Central memory CD8-positive, alpha-beta T cell (primary cell): ENCODE data around the gene PACRG.

Source experiments
- ATAC-seq: fragments of 150-1000 bp; cut with Tn5 transposase; replicated peaks from 2 replicates; pipeline ENCODE4 v1.10.0; 2022; ENCODE audit warnings: mild to moderate bottlenecking, moderate FRiP score, moderate number of reproducible peaks; ENCODE audit not compliant: poor library complexity, severe bottlenecking; ENCODE audit errors: extremely low read depth
- DNase-seq, 2 donors: peaks; one replicate each; pipeline ENCODE4 v3.0.0; 2021; ENCODE audit warnings: low spot score in 2 of 2
- H3K27ac Mint-ChIP-seq: one replicate; pipeline ENCODE4 v1.8.0; 2022; ENCODE audit warnings: low read depth, mild to moderate bottlenecking, moderate library complexity, mixed read lengths
- H3K27me3 Mint-ChIP-seq: one replicate; pipeline ENCODE4 v1.8.0; 2022; ENCODE audit warnings: mixed read lengths
- H3K36me3 Mint-ChIP-seq: one replicate; pipeline ENCODE4 v1.8.0; 2022; ENCODE audit warnings: mild to moderate bottlenecking, moderate library complexity, mixed read lengths; ENCODE audit not compliant: insufficient read depth
- H3K4me1 Mint-ChIP-seq: one replicate; pipeline ENCODE4 v1.8.0; 2022; ENCODE audit warnings: mixed read lengths
- H3K4me3 Mint-ChIP-seq: one replicate; pipeline ENCODE4 v1.8.0; 2022; ENCODE audit warnings: mild to moderate bottlenecking, moderate library complexity, mixed read lengths
- H3K9me3 Mint-ChIP-seq: one replicate; pipeline ENCODE4 v1.8.0; 2022; ENCODE audit warnings: mixed read lengths

PACRG gene

GRCh38 chr6:162751211-162751859, 23.6 kb downstream of the PACRG start:
- ATAC-seq (no peak), DNase-seq (no peak)
- Mint-ChIP-seq H3K36me3 (no peaks in the 10 kb centered on the region), H3K27ac (no peak overlapping the region), H3K4me1 (no peaks in the 10 kb centered on the region), H3K27me3 (no peaks in the 10 kb centered on the region), H3K4me3 (no peak overlapping the region), H3K9me3 (no peaks in the 10 kb centered on the region)

DNA sequence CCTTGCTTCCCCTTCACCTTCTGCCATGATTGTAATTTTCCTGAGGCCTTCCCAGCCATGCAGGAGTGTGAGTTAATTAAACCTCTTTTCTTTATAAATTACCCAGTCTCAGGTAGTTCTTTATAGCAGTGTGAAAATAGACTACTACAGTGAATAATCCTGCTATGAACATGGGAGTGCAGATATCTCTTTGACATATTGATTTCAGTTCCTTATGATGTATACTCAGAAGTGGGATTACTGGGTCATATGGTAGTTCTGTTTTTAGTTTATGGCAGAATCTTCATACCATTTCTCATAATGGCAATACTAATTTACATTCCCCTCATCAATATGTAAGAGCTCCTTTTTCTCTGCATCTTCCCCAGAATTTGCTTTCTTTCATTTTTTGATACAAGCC, 26.0 kb downstream of the PACRG start:
- no peaks in the 10 kb centered on the region for H3K36me3 Mint-ChIP-seq
- no peak for DNase-seq
- H3K27me3 Mint-ChIP-seq = no peaks in the 10 kb centered on the region
- H3K4me1 Mint-ChIP-seq = no peaks in the 10 kb centered on the region
- ATAC-seq = no peak
- no peak overlapping the region for H3K4me3 Mint-ChIP-seq
- no peaks in the 10 kb centered on the region for H3K9me3 Mint-ChIP-seq
- H3K27ac Mint-ChIP-seq = no peak overlapping the region

- Mint-ChIP-seq H3K4me3 (no peak overlapping the region), H3K4me1 (no peaks in the 10 kb centered on the region), H3K27me3 (peaks cover 9% of the 10 kb centered on the region), H3K9me3 (peaks cover 1% of the 10 kb centered on the region), H3K36me3 (peaks cover 3% of the 10 kb centered on the region), H3K27ac (no peak overlapping the region)
- DNase-seq = no peak
- ATAC-seq = no peak
Observed at GRCh38 chr6:162770136-162770535, 42.4 kb downstream of the PACRG start.

DNA sequence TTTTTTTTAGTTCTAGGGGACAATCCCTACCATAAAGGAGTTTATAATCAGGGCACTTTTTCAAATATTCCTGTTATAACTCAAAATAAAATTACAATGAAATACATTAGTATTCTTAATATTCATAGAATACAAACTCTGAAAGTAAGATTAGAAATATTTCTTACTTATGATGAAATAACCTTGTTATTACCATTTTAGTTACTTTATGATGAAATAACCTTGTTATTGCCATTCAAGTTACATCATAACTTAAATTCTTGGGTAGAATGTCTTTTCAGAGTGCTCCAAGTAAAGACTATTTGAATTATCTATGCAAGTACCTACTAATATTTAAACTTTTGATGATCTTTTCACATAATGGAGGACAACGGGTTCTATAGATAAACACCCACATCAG, 43.2 kb downstream of the PACRG start:
- Mint-ChIP-seq H3K27ac (no peak overlapping the region), H3K4me1 (no peaks in the 10 kb centered on the region), H3K9me3 (no peaks in the 10 kb centered on the region), H3K27me3 (peaks cover 9% of the 10 kb centered on the region), H3K36me3 (peaks cover 3% of the 10 kb centered on the region), H3K4me3 (no peak overlapping the region)
- ATAC-seq (no peak), DNase-seq (no peak)

GRCh38 chr6:162772466-162772865, 44.7 kb downstream of the PACRG start:
- Mint-ChIP-seq H3K27me3 (peaks cover 9% of the 10 kb centered on the region), H3K36me3 (peaks cover 3% of the 10 kb centered on the region), H3K27ac (no peak overlapping the region), H3K9me3 (no peaks in the 10 kb centered on the region), H3K4me3 (no peak overlapping the region), H3K4me1 (no peaks in the 10 kb centered on the region)
- ATAC-seq (no peak), DNase-seq (no peak)

DNA sequence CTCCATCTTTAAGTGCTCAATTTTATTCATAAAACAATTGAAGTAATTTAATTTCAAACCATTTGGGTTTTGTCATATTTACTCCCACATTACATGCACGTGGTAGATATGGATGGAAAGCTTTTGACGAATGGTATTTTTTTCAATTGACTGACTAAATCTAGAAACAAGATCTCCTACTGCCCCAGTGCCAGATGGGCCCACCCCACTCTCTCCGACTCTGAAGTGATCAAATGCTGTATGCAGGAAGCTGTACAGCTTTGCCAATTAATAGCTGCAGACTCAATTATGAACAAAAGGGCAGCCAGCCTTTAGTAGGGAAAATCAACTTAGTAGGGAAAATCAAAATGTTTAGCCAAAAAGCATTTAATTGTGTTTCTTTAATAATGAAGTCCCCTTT, 46.2 kb downstream of the PACRG start:
- peaks cover 3% of the 10 kb centered on the region for H3K36me3 Mint-ChIP-seq
- H3K4me1 Mint-ChIP-seq = no peaks in the 10 kb centered on the region
- no peak for ATAC-seq
- no peak for DNase-seq
- no peak overlapping the region for H3K27ac Mint-ChIP-seq
- peaks cover 9% of the 10 kb centered on the region for H3K27me3 Mint-ChIP-seq
- H3K9me3 Mint-ChIP-seq = peaks cover 2% of the 10 kb centered on the region
- no peak overlapping the region for H3K4me3 Mint-ChIP-seq

DNA sequence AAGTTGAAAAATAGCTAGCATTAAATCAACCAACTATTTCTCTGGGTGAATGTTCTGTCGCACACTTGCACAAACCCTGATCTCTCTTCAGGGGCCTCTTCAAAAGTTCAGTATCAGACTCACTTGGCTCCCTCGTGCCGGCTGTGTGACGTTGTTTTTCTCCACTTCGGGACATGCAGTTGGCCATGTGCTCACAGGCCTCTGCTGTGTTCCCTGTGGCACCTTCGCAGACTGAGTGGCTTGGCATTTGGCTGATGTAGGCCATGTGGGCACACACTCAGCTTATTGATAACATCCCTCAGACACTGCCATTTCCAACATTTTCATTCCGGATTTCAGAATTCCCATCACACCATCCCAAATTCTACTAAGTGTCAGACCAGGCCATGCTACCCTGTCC, 49.3 kb downstream of the PACRG start:
- DNase-seq (no peak), ATAC-seq (no peak)
- Mint-ChIP-seq H3K9me3 (peaks cover 19% of the 10 kb centered on the region), H3K27ac (no peak overlapping the region), H3K27me3 (no peaks in the 10 kb centered on the region), H3K36me3 (no peaks in the 10 kb centered on the region), H3K4me1 (no peaks in the 10 kb centered on the region), H3K4me3 (no peak overlapping the region)

GRCh38 chr6:162778603-162779002, 50.8 kb downstream of the PACRG start:
- no peaks in the 10 kb centered on the region for H3K27me3 Mint-ChIP-seq
- H3K9me3 Mint-ChIP-seq = peaks cover 19% of the 10 kb centered on the region
- H3K4me3 Mint-ChIP-seq = no peak overlapping the region
- no peak overlapping the region for H3K27ac Mint-ChIP-seq
- H3K36me3 Mint-ChIP-seq = no peaks in the 10 kb centered on the region
- DNase-seq (no peak), ATAC-seq (no peak)
- H3K4me1 Mint-ChIP-seq = no peaks in the 10 kb centered on the region

- Mint-ChIP-seq H3K4me3 (no peak overlapping the region), H3K9me3 (peaks cover 9% of the 10 kb centered on the region), H3K27me3 (no peaks in the 10 kb centered on the region), H3K4me1 (no peaks in the 10 kb centered on the region), H3K27ac (no peak overlapping the region), H3K36me3 (no peaks in the 10 kb centered on the region)
- no peak for ATAC-seq
- DNase-seq = no peak
Observed at GRCh38 chr6:162785632-162786242, 58.0 kb downstream of the PACRG start.

- DNase-seq (no peak), ATAC-seq (peak; percentile 19)
- Mint-ChIP-seq H3K27ac (no peak overlapping the region), H3K4me1 (no peaks in the 10 kb centered on the region), H3K27me3 (no peaks in the 10 kb centered on the region), H3K4me3 (no peak overlapping the region), H3K9me3 (peaks cover 6% of the 10 kb centered on the region), H3K36me3 (no peaks in the 10 kb centered on the region)
Observed at GRCh38 chr6:162798546-162799266, 70.9 kb downstream of the PACRG start.

GRCh38 chr6:162814426-162814973, 86.7 kb downstream of the PACRG start:
- Mint-ChIP-seq H3K4me3 (no peak overlapping the region), H3K9me3 (peaks cover 13% of the 10 kb centered on the region), H3K27me3 (no peaks in the 10 kb centered on the region), H3K4me1 (no peaks in the 10 kb centered on the region), H3K36me3 (no peaks in the 10 kb centered on the region), H3K27ac (no peak overlapping the region)
- no peak for ATAC-seq
- no peak for DNase-seq

DNA sequence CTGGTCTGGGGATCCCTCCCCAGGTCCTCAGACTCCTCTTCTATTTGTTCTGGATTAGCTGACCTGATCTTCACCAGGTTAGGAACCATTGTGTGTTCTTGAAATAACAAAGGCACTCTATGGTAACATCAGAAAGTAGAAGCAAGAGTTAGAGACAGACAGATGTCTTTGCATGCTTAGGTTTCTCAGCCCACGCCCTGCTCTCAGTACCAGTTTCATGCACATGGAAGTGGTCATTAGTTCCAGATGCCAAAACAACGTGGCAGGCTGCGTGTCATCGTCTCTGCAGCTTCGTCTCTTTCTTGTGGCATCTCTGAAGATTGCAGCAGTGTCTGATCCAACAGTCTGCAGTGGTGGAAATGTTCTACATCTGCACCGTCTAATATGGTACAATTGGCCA, 89.4 kb downstream of the PACRG start:
- Mint-ChIP-seq H3K4me1 (no peaks in the 10 kb centered on the region), H3K27me3 (no peaks in the 10 kb centered on the region), H3K4me3 (no peak overlapping the region), H3K36me3 (no peaks in the 10 kb centered on the region), H3K27ac (no peak overlapping the region), H3K9me3 (no peaks in the 10 kb centered on the region)
- ATAC-seq (no peak), DNase-seq (no peak)

GRCh38 chr6:162819284-162819683, 91.5 kb downstream of the PACRG start:
- Mint-ChIP-seq H3K36me3 (no peaks in the 10 kb centered on the region), H3K4me3 (no peak overlapping the region), H3K4me1 (no peaks in the 10 kb centered on the region), H3K27ac (no peak overlapping the region), H3K27me3 (no peaks in the 10 kb centered on the region), H3K9me3 (no peaks in the 10 kb centered on the region)
- ATAC-seq (no peak), DNase-seq (no peak)
